HL-60 (cell line): ENCODE measurements around the gene PDSS2.
"Not testable (repeated sequence)": the region's sequence is repeated elsewhere in the genome, so short reads cannot be mapped to it uniquely, and the experiment has no call there.

ENCODE experiments used
- CTCF ChIP-seq: IDR thresholded peaks from one replicate; pipeline ENCODE4 v1.5.1; 2011; ENCODE audit warnings: low read length, control low read depth, inconsistent platforms; ENCODE audit not compliant: insufficient read depth
- POLR2AphosphoS5 ChIP-seq: IDR thresholded peaks from 2 replicates; pipeline ENCODE4 v1.6.1; 2012; ENCODE audit warnings: low read depth

GRCh38 chr6:107136324-107136723 is 323.0 kb downstream of the PDSS2 start:
- TF ChIP-seq CTCF, POLR2AphosphoS5: not testable (repeated sequence)
